A673 (cell line): Measurements from ENCODE around the gene TRPM4. TPM values are rescaled to one million over a fixed set of nuclear protein-coding genes. Genes with fewer than 3 reads are reported as not detected.
A peak's percentile ranks its signal among the peaks of the same experiment; 100 is the strongest.

Experiments
- BruUV-seq: library from RNA; stranded (reverse); fragments of 400-500 nt; replicated peaks from 2 replicates; lab custom pipeline; 2021; lab: Mats Ljungman, UMichigan
- CTCF ChIA-PET: fragments of 300-600 bp; sonication (Branson Sonifier 250); formaldehyde crosslinking; loops from one replicate; lab custom pipeline; 2022; ENCODE audit warnings: antibody characterized with exemption; lab: Charles Lee
- POLR2A ChIA-PET: fragments of 300-600 bp; sonication (Branson Sonifier 250); formaldehyde crosslinking; loops from one replicate; lab custom pipeline; 2022; ENCODE audit warnings: antibody characterized with exemption; ENCODE audit not compliant: low non-redundant PET; lab: Charles Lee
- DNase-seq: peaks from one replicate; pipeline ENCODE4 v3.0.0-alpha.2; 2015; ENCODE audit warnings: low spot score
- H3K27ac ChIP-seq: fragments of 200-600 bp; sonication (generic); 2 replicates; pipeline ENCODE4 v1.5.1; 2016; ENCODE audit warnings: mixed run types, low read depth, mild to moderate bottlenecking, mixed read lengths, antibody characterized with exemption, low read length; ENCODE audit not compliant: poor library complexity, severe bottlenecking
- H3K27me3 ChIP-seq: fragments of 200-600 bp; sonication (generic); replicated peaks from 2 replicates; pipeline ENCODE4 v1.6.1; 2017; ENCODE audit warnings: mixed run types, low read depth, mild to moderate bottlenecking, mixed read lengths, antibody characterized with exemption, low read length; ENCODE audit not compliant: insufficient read depth, poor library complexity
- H3K36me3 ChIP-seq: fragments of 200-600 bp; sonication (generic); 2 replicates; pipeline ENCODE4 v1.6.1; 2016; ENCODE audit warnings: mixed run types, mild to moderate bottlenecking, mixed read lengths, antibody characterized with exemption, low read length; ENCODE audit not compliant: insufficient read depth, poor library complexity, severe bottlenecking
- H3K4me1 ChIP-seq: fragments of 200-600 bp; sonication (generic); 2 replicates; pipeline ENCODE4 v1.6.1; 2017; ENCODE audit warnings: mixed run types, mild to moderate bottlenecking, mixed read lengths, antibody characterized with exemption, low read length; ENCODE audit not compliant: insufficient read depth, poor library complexity, severe bottlenecking
- H3K4me3 ChIP-seq: fragments of 200-600 bp; sonication (generic); 2 replicates; pipeline ENCODE4 v1.5.1; 2016; ENCODE audit warnings: low read depth, mixed run types, mild to moderate bottlenecking, mixed read lengths, low read length; ENCODE audit not compliant: poor library complexity, severe bottlenecking
- H3K9me3 ChIP-seq: fragments of 200-600 bp; sonication (generic); 2 replicates; pipeline ENCODE4 v1.6.1; 2016; ENCODE audit warnings: mixed run types, low read depth, mild to moderate bottlenecking, mixed read lengths, antibody characterized with exemption, low read length; ENCODE audit not compliant: poor library complexity, severe bottlenecking
- EZH2 ChIP-seq: fragments of 200-600 bp; sonication (generic); IDR thresholded peaks from 2 replicates; pipeline ENCODE4 v1.6.1; 2017; ENCODE audit warnings: borderline replicate concordance, low read depth, mild to moderate bottlenecking, mixed read lengths, antibody characterized with exemption, low read length; ENCODE audit not compliant: poor library complexity, severe bottlenecking
- intact Hi-C: fragments of 100-400 bp; cut with micrococcal nuclease; formaldehyde crosslinking; loops from one replicate; pipeline ENCODE4 v1.10.0; 2022; ENCODE audit not compliant: unreplicated experiment
- total RNA-seq: library from RNA; stranded (reverse); gene quantifications from 2 replicates; pipeline ENCODE4 v1.2.3, GENCODE V29; 2021
- TF ChIP-seq, protein P1 (sequence below): fragments of 300-800, 200-600 bp; sonication (generic); conservative IDR thresholded peaks from 2 replicates; pipeline ENCODE4 v1.5.1; 2017; ENCODE audit warnings: low read depth, mild to moderate bottlenecking, antibody characterized with exemption, low read length, moderate library complexity, mixed read lengths

TRPM4 gene
- total RNA-seq, 1 experiment from 2014 or later, result 107 TPM

DNA sequence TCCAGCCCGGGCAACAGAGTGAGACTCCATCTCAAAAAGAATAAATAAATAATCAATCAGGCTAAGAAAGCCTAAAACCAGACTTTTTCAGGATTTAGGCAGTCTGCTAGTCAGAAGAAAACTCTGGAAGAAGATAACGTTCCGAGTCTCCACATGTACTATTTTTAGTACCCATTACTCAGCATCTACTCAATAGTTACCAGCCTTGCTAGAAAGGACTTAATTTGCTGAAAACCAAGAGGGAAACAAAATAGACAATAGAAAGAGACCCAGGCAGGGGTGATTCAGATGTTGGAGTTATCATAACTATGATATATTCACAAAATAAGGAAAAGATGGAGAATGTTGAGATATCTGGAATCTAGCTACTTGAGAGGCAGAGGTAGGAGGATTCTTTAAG, 47.0 kb upstream of the TRPM4 start:
- Histone ChIP-seq H3K27ac (peak overlapping the region; percentile 41), H3K9me3 (no peaks in the 10 kb centered on the region), H3K4me3 (no peak overlapping the region), H3K4me1 (peaks cover 6% of the 10 kb centered on the region), H3K27me3 (no peaks in the 10 kb centered on the region), H3K36me3 (peaks cover 44% of the 10 kb centered on the region)
- intact Hi-C loops, result loop anchor here (5.0 kb wide), 1 partner anchor 102 kb away; no protein-coding TSS in a partner anchor
- no TSS peak for BruUV-seq
- no peak for DNase-seq
- TF ChIP-seq, protein P1, sequence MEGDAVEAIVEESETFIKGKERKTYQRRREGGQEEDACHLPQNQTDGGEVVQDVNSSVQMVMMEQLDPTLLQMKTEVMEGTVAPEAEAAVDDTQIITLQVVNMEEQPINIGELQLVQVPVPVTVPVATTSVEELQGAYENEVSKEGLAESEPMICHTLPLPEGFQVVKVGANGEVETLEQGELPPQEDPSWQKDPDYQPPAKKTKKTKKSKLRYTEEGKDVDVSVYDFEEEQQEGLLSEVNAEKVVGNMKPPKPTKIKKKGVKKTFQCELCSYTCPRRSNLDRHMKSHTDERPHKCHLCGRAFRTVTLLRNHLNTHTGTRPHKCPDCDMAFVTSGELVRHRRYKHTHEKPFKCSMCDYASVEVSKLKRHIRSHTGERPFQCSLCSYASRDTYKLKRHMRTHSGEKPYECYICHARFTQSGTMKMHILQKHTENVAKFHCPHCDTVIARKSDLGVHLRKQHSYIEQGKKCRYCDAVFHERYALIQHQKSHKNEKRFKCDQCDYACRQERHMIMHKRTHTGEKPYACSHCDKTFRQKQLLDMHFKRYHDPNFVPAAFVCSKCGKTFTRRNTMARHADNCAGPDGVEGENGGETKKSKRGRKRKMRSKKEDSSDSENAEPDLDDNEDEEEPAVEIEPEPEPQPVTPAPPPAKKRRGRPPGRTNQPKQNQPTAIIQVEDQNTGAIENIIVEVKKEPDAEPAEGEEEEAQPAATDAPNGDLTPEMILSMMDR, result no peak
- TF ChIP-seq EZH2, result no peak
- CTCF ChIA-PET, result interaction anchor here (0.8 to 1.0 kb wide), 2 partner anchors 13 to 17 kb away, joined by 4 to 12 read pairs; no protein-coding TSS in a partner anchor
- POLR2A ChIA-PET, result no interaction called here

DNA sequence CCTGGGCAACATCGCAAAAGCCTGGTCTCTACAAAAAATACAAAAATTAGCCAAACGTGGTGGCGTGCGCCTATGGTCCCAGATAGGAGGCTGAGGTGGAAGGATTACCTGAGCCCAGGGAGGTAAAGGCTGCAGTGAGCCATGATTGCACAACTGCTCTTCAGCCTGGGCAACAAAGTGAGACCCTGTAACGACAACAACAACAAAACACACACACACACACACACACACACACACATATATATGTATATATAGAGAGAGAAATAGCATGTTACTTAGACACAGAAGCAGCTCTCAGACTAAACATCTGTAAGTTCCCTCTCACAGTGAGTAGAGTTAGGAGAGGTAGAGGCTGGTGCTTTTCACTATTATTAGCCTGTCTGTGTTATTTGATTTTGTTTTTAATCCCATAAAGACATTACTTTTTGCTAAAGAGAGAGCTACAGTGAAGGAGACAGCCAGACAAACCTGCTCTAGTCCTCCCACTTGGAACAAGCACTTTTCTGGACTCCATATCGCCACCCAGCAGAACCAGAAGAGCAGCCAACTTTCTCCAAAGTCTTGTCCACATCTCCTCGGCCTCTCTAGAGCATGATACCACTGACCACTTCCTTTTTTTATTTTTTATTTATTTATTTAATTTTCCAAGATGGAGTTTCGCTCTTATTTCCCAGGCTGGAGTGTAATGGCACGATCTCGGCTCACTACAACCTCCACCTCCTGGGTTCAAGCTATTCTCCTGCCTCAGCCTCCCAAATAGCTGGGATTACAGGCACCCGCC, 46.2 kb upstream of the TRPM4 start:
- TF ChIP-seq, protein P1, result no peak
- no peak for TF ChIP-seq EZH2
- ChIA-PET POLR2A (no interaction called here), CTCF (interaction anchor here (0.6 to 1.0 kb wide), 4 partner anchors 14 to 16 kb away, joined by 3 to 12 read pairs (median 5); no protein-coding TSS in a partner anchor)
- Histone ChIP-seq H3K36me3 (peaks cover 36% of the 10 kb centered on the region), H3K27ac (peak overlapping the region; percentile 41), H3K9me3 (no peaks in the 10 kb centered on the region), H3K27me3 (no peaks in the 10 kb centered on the region), H3K4me1 (peaks cover 6% of the 10 kb centered on the region), H3K4me3 (no peak overlapping the region)
- intact Hi-C loops, result loop anchor here (5.0 kb wide), 1 partner anchor 101 kb away; no protein-coding TSS in a partner anchor
- BruUV-seq, result no TSS peak
- DNase-seq, result no peak

DNA sequence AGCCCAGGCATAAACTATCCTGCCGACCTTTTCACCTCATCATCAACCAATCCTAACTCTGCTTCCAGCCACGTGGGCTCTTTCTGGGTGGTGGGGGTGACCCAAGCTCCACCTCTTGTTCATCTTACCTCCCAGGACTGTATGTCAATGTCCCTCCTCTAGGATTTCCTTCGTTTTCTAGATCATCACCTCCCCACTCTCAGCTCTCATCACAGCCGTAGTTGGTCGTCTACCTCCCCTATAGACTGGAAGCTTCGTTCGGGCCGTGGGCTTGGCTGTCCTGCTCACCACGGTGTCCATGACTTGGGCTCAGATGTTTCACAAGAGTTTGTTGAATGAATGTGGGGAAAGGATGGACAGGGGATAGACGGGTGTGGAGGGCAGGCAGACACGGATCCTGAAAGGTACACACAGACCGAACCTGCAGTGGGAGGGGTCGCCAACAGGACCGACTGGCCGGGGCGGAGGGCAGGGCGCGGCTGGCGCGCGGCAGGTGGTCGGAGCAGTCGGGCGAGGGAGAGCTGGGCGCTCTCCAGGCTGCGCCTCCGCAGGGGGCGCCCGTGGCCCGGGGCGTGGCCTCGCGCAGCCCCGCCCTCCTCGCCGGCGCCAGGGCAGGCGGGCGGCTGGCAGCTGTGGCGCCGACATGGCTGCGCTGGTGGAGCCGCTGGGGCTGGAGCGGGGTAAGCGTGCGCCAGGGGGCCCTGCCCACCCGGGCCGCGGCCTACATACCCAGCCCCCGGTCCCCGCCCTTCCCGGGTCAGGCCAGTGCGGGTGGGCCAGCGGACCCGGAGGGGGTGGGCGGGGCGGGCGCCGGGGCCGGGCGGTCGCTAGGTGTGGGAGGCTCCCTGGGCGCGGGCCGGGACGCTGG, 43.6 kb upstream of the TRPM4 start, which contains the start of gene LIN7B:
LIN7B (plus strand) TSS at position 609 of the 868 bp plus-strand sequence; CDS start at position 644, 35 bp downstream.
- Histone ChIP-seq H3K36me3 (peaks cover 10% of the 10 kb centered on the region), H3K27me3 (no peaks in the 10 kb centered on the region), H3K9me3 (no peaks in the 10 kb centered on the region), H3K4me1 (peaks cover 13% of the 10 kb centered on the region), H3K4me3 (peak within 1 kb of the TSS; percentile 78), H3K27ac (peak within 1 kb of the TSS; percentile 85)
- BruUV-seq, result no TSS peak
- POLR2A ChIA-PET, result no interaction called here
- CTCF ChIA-PET, result interaction anchor here (0.6 to 2.7 kb wide), 7 partner anchors 7 to 326 kb away, joined by 3 to 16 read pairs (median 4); no protein-coding TSS in a partner anchor
- TF ChIP-seq, protein P1, result peak; percentile 32; the same call in 1 of the 2 replicates
- no peak for TF ChIP-seq EZH2
- peak; percentile 84 for DNase-seq
- intact Hi-C loops, result loop anchor here (5.0 kb wide), 1 partner anchor 98 kb away; no protein-coding TSS in a partner anchor
